Hepatocyte (in vitro differentiated cells): Measurements from ENCODE around the gene RXRA. TPM values are rescaled to one million over a fixed set of nuclear protein-coding genes. Genes with fewer than 3 reads are reported as not detected.

Experiments used
- DNase-seq: peaks from one replicate; pipeline ENCODE4 v3.0.0-alpha.2; 2016; ENCODE audit warnings: low spot score
- H2AFZ ChIP-seq: fragments of 200-600 bp; sonication (generic); 2 replicates; pipeline ENCODE4 v1.6.0; 2016; ENCODE audit warnings: antibody characterized with exemption, mild to moderate bottlenecking
- H3K27ac ChIP-seq: fragments of 200-600 bp; sonication (generic); 2 replicates; pipeline ENCODE4 v1.5.1; 2016; ENCODE audit warnings: mild to moderate bottlenecking
- H3K27me3 ChIP-seq: fragments of 200-600 bp; sonication (generic); 2 replicates; pipeline ENCODE4 v1.6.1; 2016
- H3K36me3 ChIP-seq: fragments of 200-600 bp; sonication (generic); replicated peaks from 2 replicates; pipeline ENCODE4 v1.5.1; 2016; ENCODE audit warnings: low read depth; ENCODE audit not compliant: insufficient read depth
- H3K4me1 ChIP-seq: fragments of 200-600 bp; sonication (generic); 2 replicates; pipeline ENCODE4 v1.5.1; 2016; ENCODE audit warnings: mild to moderate bottlenecking, moderate library complexity; ENCODE audit not compliant: insufficient read depth
- H3K4me2 ChIP-seq: fragments of 200-600 bp; sonication (generic); 2 replicates; pipeline ENCODE4 v1.6.0; 2016
- H3K4me3 ChIP-seq: fragments of 200-600 bp; sonication (generic); 2 replicates; pipeline ENCODE4 v1.5.1; 2016; ENCODE audit warnings: mild to moderate bottlenecking
- H3K79me2 ChIP-seq: fragments of 200-600 bp; sonication (generic); 2 replicates; pipeline ENCODE4 v1.6.0; 2017; ENCODE audit warnings: mild to moderate bottlenecking
- H3K9me2 ChIP-seq: fragments of 200-600 bp; sonication (generic); replicated peaks from 2 replicates; pipeline ENCODE4 v1.6.0; 2017; ENCODE audit warnings: mild to moderate bottlenecking; ENCODE audit not compliant: insufficient read depth
- H3K9me3 ChIP-seq: fragments of 200-600 bp; sonication (generic); 2 replicates; pipeline ENCODE4 v1.5.1; 2016; ENCODE audit warnings: low read depth, mild to moderate bottlenecking
- H4K20me1 ChIP-seq: fragments of 200-600 bp; sonication (generic); 2 replicates; pipeline ENCODE4 v1.6.0; 2016; ENCODE audit warnings: mild to moderate bottlenecking; ENCODE audit not compliant: insufficient read depth, poor library complexity, severe bottlenecking
- CTCF ChIP-seq: fragments of 200-600 bp; sonication (generic); IDR thresholded peaks from 2 replicates; pipeline ENCODE4 v1.5.1; 2016; ENCODE audit warnings: antibody characterized with exemption, mild to moderate bottlenecking; ENCODE audit not compliant: poor library complexity
- EZH2 ChIP-seq: fragments of 200-600 bp; sonication (generic); IDR thresholded peaks from 2 replicates; pipeline ENCODE4 v1.6.1; 2016; ENCODE audit warnings: antibody characterized with exemption, mild to moderate bottlenecking, borderline replicate concordance
- EZH2phosphoT487 ChIP-seq: fragments of 200-600 bp; sonication (generic); IDR thresholded peaks from one replicate; pipeline ENCODE4 v1.6.1; 2018; ENCODE audit warnings: antibody characterized with exemption, mild to moderate bottlenecking, low read depth, moderate library complexity; ENCODE audit not compliant: unreplicated experiment, severe bottlenecking
- WGBS: methylation state at CpG from one replicate; pipeline ENCODE4 v1.1.6; 2016; ENCODE audit warnings: low lambda C conversion rate; ENCODE audit errors: missing lambda C conversion rate; 5-methylcytosine and 5-hydroxymethylcytosine counted together
- polyA plus RNA-seq: library from polyadenylated mRNA; unstranded; fragments of >200 nt; fragmentation: Nextera tagmentation; extraction: Ambion mirVana; gene quantifications from 2 replicates; pipeline ENCODE4 v1.2.1, GENCODE V29; 2016
- total RNA-seq: library from RNA; depleted of rRNA; stranded (reverse); fragments of >200 nt; gene quantifications from 2 replicates; pipeline ENCODE4 v1.2.3, GENCODE V29; 2014

Gene RXRA
- total and polyA plus RNA-seq, 2 experiments from 2014 or later: 35.9 to 41.6 TPM

GRCh38 chr9:134420281-134420845 lies 94.1 kb downstream of the RXRA start:
- Histone ChIP-seq H3K36me3 (no peaks in the 10 kb centered on the region), H4K20me1 (peaks cover 26% of the 10 kb centered on the region), H3K27ac (no peak overlapping the region), H3K9me2 (no peaks in the 10 kb centered on the region), H3K4me1 (no peaks in the 10 kb centered on the region), H3K4me2 (no peak overlapping the region), H3K79me2 (no peaks in the 10 kb centered on the region), H3K9me3 (no peaks in the 10 kb centered on the region), H2AFZ (no peak overlapping the region), H3K27me3 (no peaks in the 10 kb centered on the region), H3K4me3 (no peak overlapping the region)
- WGBS: 98% methylated on average over 18 of the region's 18 CpGs
- DNase-seq: no peak
- no peak for TF ChIP-seq EZH2phosphoT487
- TF ChIP-seq CTCF: no peak
- TF ChIP-seq EZH2: no peak

GRCh38 chr9:134420974-134421432 lies 94.7 kb downstream of the RXRA start:
- Histone ChIP-seq H3K4me2 (no peak overlapping the region), H3K4me1 (no peaks in the 10 kb centered on the region), H3K4me3 (no peak overlapping the region), H3K27me3 (no peaks in the 10 kb centered on the region), H3K36me3 (no peaks in the 10 kb centered on the region), H4K20me1 (peaks cover 20% of the 10 kb centered on the region), H3K27ac (no peak overlapping the region), H3K9me3 (no peaks in the 10 kb centered on the region), H3K9me2 (no peaks in the 10 kb centered on the region), H3K79me2 (no peaks in the 10 kb centered on the region), H2AFZ (no peak overlapping the region)
- no peak for DNase-seq
- TF ChIP-seq CTCF (no peak), EZH2 (no peak), EZH2phosphoT487 (no peak)
- WGBS: 92% methylated on average over 10 of the region's 10 CpGs

- TF ChIP-seq EZH2 (no peak), CTCF (no peak), EZH2phosphoT487 (no peak)
- no peaks in the 10 kb centered on the region for H3K36me3 ChIP-seq
- DNase-seq: no peak
- H3K4me2 ChIP-seq: no peak overlapping the region
- no peaks in the 10 kb centered on the region for H3K27me3 ChIP-seq
- no peaks in the 10 kb centered on the region for H3K9me3 ChIP-seq
- H3K9me2 ChIP-seq: no peaks in the 10 kb centered on the region
- no peak overlapping the region for H2AFZ ChIP-seq
- no peaks in the 10 kb centered on the region for H3K4me1 ChIP-seq
- H3K79me2 ChIP-seq: no peaks in the 10 kb centered on the region
- peaks cover 20% of the 10 kb centered on the region for H4K20me1 ChIP-seq
- no peak overlapping the region for H3K27ac ChIP-seq
- 82% methylated on average over 4 of the region's 11 CpGs for WGBS
- H3K4me3 ChIP-seq: no peak overlapping the region
These were observed 95.6 kb downstream of the RXRA start for GRCh38 chr9:134421888-134422287.
